NOMO-1 treated with DMSO at 0.1 percent for 48 hours (cell line): ENCODE results near the gene PFN4.

Source experiments
- DNase-seq: peaks from one replicate; lab custom pipeline; 2025; ENCODE audit not compliant: unreplicated experiment; lab: John Stamatoyannopoulos, UW

The PFN4 gene

GRCh38 chr2:24080701-24081100 is 42.4 kb downstream of the PFN4 start:
- DNase-seq, result no peak

GRCh38 chr2:24077879-24078278 is 45.3 kb downstream of the PFN4 start:
- no peak for DNase-seq

- DNase-seq, result no peak
These were observed 45.6 kb downstream of the PFN4 start for GRCh38 chr2:24077535-24077877.

GRCh38 chr2:24076849-24077534 is 46.1 kb downstream of the PFN4 start:
- peak; percentile 61 for DNase-seq

- DNase-seq, result peak; percentile 99
These were observed 47.0 kb downstream of the PFN4 start, which contains the start of gene SF3B6 for GRCh38 chr2:24075915-24076848. TSS of gene SF3B6 (minus strand) at chr2:24076326. CDS start at chr2:24076229, 97 bp downstream.

- DNase-seq, result no peak
These were observed 47.9 kb downstream of the PFN4 start for GRCh38 chr2:24075259-24075658.

- no peak for DNase-seq
These were observed 49.3 kb downstream of the PFN4 start for GRCh38 chr2:24073816-24074215.

GRCh38 chr2:24072259-24072658 is 50.9 kb downstream of the PFN4 start:
- no peak for DNase-seq

GRCh38 chr2:24065341-24065740 is 57.8 kb downstream of the PFN4 start:
- DNase-seq, result no peak
